Body of pancreas (tissue), 4 donors: Measurements from ENCODE around the gene USP9X.

Experiments used
- CTCF ChIP-seq, 7 experiments: fragments of 450-650 bp in 4 of 7; fragments of 200-600 bp in 3 of 7; sonication (generic) in 3 of 7; IDR thresholded peaks; one replicate each; pipeline ENCODE4 v1.5.1; 2016 to 2019; ENCODE audit warnings: antibody characterized with exemption in 7 of 7
- POLR2A ChIP-seq, 3 donors: fragments of 450-650 bp; IDR thresholded peaks; one replicate each; pipeline ENCODE4 v1.6.1; 2016; ENCODE audit warnings: antibody characterized with exemption in 3 of 3, mild to moderate bottlenecking in 2 of 3

- TF ChIP-seq POLR2A (IDR thresholded peaks at IDR 0.05): no peak
- TF ChIP-seq CTCF (IDR thresholded peaks at IDR 0.05): no peak
Measured at GRCh38 chrX:41092776-41093175, 7.5 kb downstream of the USP9X start.
